Measurements from ENCODE around the gene C10orf71. TPM values are rescaled to one million over a fixed set of nuclear protein-coding genes. Genes with fewer than 3 reads are reported as not detected.

The C10orf71 gene
- total RNA-seq, 5 donors from 2014 or later (not counting 1 experiment from before 2014, with no cell fraction given): not detected

DNA sequence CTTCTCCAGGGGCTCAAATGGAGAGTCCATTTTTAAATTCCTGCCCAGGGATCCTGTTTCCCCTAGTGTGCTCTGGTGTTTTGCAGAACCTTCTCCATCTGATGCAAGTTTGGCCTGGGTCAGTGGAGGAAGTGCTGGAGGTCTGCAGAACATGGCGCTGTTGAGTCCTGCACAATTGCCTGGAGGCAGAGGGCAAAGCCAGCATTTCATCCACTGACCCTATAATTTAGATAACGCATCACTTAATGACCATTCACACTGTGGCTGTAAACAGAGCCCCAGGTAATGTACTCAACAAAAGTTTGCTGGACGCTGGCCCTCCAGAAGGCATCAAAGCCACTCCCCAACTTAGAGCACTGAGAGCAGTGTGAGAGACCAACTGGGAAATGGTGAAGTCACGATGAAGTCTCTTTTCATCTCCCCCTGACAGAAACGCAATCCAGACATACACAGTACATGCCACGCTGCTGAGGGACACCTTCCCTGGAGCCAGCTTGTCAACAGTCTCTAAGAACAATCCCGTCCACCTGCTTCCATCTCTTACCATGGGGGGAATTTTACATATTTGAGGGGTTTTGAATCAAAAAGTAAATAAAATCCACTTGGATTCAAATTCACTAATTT, 13.4 kb downstream of the C10orf71 start:
- Histone ChIP-seq H3K27me3 (replicated peaks in 1 of 2; ENCODE audit: control insufficient read depth in 2 of 2, extremely low read depth in 1 of 2, insufficient read depth in 2 of 2, low read length in 1 of 2) (no peaks in the 10 kb centered on the region), H3K4me1 (ENCODE audit: control insufficient read depth in 1 of 2, extremely low read depth in 1 of 2, insufficient read depth in 2 of 2, low read length in 2 of 2) (peaks cover 0 to 22% of the 10 kb centered on the region in 2 experiments), H3K36me3 (ENCODE audit: control insufficient read depth in 2 of 2, extremely low read depth in 1 of 2, insufficient read depth in 1 of 2, low read length in 1 of 2) (no peaks in the 10 kb centered on the region), H3K27ac (ENCODE audit: low read length) (no peak overlapping the region), H3K4me3 (ENCODE audit: control insufficient read depth in 1 of 2, extremely low read depth in 1 of 2, low read length in 1 of 2) (no peak overlapping the region), H3K9me3 (no peaks in the 10 kb centered on the region)
- Mint-ChIP-seq H3K4me1 (peaks cover 13 to 24% (median 21%) of the 10 kb centered on the region in 3 donors), H3K4me3 (no peak overlapping the region), H3K27me3 (peaks cover 0 to 1% of the 10 kb centered on the region in 2 donors), H3K36me3 (no peaks in the 10 kb centered on the region), H3K9me3 (peaks cover 0 to 5% (median 0%) of the 10 kb centered on the region in 3 donors), H3K27ac (no peak overlapping the region)
- CTCF ChIA-PET: no interaction called here
- no peak for DNase-seq
- POLR2A ChIA-PET: no interaction called here
- 97% methylated on average over 3 of the region's 7 CpGs for WGBS (ENCODE audit: insufficient coverage)
- ATAC-seq (replicated peaks in 1 of 4): no peak

DNA sequence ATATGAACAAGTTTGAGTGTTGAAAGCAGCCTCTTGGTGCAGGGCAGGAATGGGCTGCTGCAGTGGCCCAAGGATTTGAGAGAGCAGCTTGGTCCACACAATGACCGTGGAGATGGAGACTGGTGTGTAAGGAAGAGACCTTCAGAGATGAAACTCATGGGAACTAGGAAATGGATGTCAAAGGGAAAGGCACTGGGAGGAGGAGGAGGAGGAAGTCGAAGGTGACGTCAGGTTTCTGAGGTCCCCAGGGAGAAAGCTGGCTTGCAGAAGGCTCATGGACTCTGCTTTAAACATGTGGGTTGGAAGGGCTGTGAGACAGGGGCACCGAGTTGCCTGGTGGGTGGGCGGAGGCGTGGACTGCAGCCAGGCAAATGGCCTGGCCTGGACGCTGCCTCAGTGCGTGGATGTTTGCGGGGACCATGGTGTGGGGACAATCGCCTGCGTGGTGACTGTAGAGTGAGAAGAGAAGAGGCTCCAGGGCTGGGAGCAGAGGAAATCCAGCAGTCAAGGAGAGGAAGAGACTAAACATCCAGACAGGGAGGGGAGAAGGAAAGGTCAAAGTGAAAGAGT, 14.6 kb downstream of the C10orf71 start:
- Histone ChIP-seq H3K27ac (ENCODE audit: low read length) (no peak overlapping the region), H3K27me3 (replicated peaks in 1 of 2; ENCODE audit: control insufficient read depth in 2 of 2, extremely low read depth in 1 of 2, insufficient read depth in 2 of 2, low read length in 1 of 2) (no peaks in the 10 kb centered on the region), H3K9me3 (no peaks in the 10 kb centered on the region), H3K36me3 (ENCODE audit: control insufficient read depth in 2 of 2, extremely low read depth in 1 of 2, insufficient read depth in 1 of 2, low read length in 1 of 2) (no peaks in the 10 kb centered on the region), H3K4me3 (ENCODE audit: control insufficient read depth in 1 of 2, extremely low read depth in 1 of 2, low read length in 1 of 2) (no peak overlapping the region), H3K4me1 (ENCODE audit: control insufficient read depth in 1 of 2, extremely low read depth in 1 of 2, insufficient read depth in 2 of 2, low read length in 2 of 2) (peaks cover 0 to 22% of the 10 kb centered on the region in 2 experiments)
- CTCF ChIA-PET: no interaction called here
- DNase-seq: no peak
- Mint-ChIP-seq H3K36me3 (no peaks in the 10 kb centered on the region), H3K27me3 (peaks cover 0 to 1% of the 10 kb centered on the region in 2 donors), H3K4me3 (no peak overlapping the region), H3K4me1 (peaks cover 13 to 23% (median 21%) of the 10 kb centered on the region in 3 donors), H3K9me3 (peaks cover 0 to 5% (median 0%) of the 10 kb centered on the region in 3 donors), H3K27ac (no peak overlapping the region)
- POLR2A ChIA-PET: no interaction called here
- WGBS (ENCODE audit: insufficient coverage): 85% methylated on average over 10 of the region's 11 CpGs
- ATAC-seq (replicated peaks in 1 of 4): no peak

DNA sequence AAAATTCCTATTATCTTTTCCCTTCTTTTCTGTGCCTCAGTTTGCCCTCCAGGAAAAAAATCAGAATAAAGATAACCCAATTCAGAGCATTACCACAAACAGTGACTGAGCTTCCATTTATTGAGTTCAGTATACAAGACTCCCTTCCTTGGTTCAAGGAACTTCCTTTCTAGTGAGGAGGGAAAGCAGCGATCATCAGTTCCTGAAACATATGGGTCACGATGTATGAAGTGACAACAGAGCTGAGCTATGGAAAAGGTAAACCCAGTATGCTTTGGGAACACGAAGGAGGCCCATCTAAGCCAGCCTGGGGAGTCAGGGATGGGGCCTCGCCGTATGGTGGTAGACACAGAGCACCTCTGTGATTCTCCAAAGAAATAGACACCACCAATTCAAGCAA, 15.8 kb downstream of the C10orf71 start:
- ATAC-seq (replicated peaks in 1 of 4) (no peak), DNase-seq (no peak)
- peaks cover 0 to 11% of the 10 kb centered on the region in 2 experiments for H3K4me1 ChIP-seq (ENCODE audit: control insufficient read depth in 1 of 2, extremely low read depth in 1 of 2, insufficient read depth in 2 of 2, low read length in 2 of 2)
- peaks cover 7 to 11% (median 9%) of the 10 kb centered on the region in 3 donors for H3K4me1 Mint-ChIP-seq
- H3K27me3 ChIP-seq (replicated peaks in 1 of 2; ENCODE audit: control insufficient read depth in 2 of 2, extremely low read depth in 1 of 2, insufficient read depth in 2 of 2, low read length in 1 of 2): no peaks in the 10 kb centered on the region
- ChIA-PET CTCF (no interaction called here), POLR2A (no interaction called here)
- H3K9me3 ChIP-seq: no peaks in the 10 kb centered on the region
- H3K27me3 Mint-ChIP-seq: peaks cover 0 to 1% of the 10 kb centered on the region in 2 donors
- no peak overlapping the region for H3K27ac Mint-ChIP-seq
- H3K27ac ChIP-seq (ENCODE audit: low read length): no peak overlapping the region
- no peaks in the 10 kb centered on the region for H3K36me3 ChIP-seq (ENCODE audit: control insufficient read depth in 2 of 2, extremely low read depth in 1 of 2, insufficient read depth in 1 of 2, low read length in 1 of 2)
- H3K9me3 Mint-ChIP-seq: no peaks in the 10 kb centered on the region
- no peak overlapping the region for H3K4me3 Mint-ChIP-seq
- H3K36me3 Mint-ChIP-seq: no peaks in the 10 kb centered on the region
- no peak overlapping the region for H3K4me3 ChIP-seq (ENCODE audit: control insufficient read depth in 1 of 2, extremely low read depth in 1 of 2, low read length in 1 of 2)
- WGBS (ENCODE audit: insufficient coverage): no CpG with 5 or more reads among the region's 5 CpGs

DNA sequence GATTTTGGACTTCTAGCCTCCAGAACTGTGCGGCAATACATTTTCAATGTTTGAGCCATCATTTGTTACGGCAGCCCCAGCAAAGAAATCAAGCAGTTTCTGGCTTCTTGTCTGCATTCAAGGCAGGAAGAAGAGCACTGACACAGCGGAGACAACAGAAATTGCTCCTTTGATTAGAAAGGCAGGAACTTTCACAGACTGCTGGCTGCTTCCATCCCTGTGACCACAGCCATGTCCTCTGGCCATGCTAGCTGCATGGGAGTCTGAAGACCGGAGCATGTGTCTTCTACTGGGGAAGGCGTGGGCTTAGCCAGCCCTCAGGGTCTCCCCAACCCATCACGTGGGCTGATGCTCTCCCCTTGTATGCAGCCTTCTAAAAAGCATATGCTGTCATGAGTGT, 19.1 kb downstream of the C10orf71 start:
- Histone ChIP-seq H3K4me3 (ENCODE audit: control insufficient read depth in 1 of 2, extremely low read depth in 1 of 2, low read length in 1 of 2) (no peak overlapping the region), H3K27ac (ENCODE audit: low read length) (no peak overlapping the region), H3K4me1 (ENCODE audit: control insufficient read depth in 1 of 2, extremely low read depth in 1 of 2, insufficient read depth in 2 of 2, low read length in 2 of 2) (no peaks in the 10 kb centered on the region), H3K36me3 (ENCODE audit: control insufficient read depth in 2 of 2, extremely low read depth in 1 of 2, insufficient read depth in 1 of 2, low read length in 1 of 2) (no peaks in the 10 kb centered on the region), H3K27me3 (replicated peaks in 1 of 2; ENCODE audit: control insufficient read depth in 2 of 2, extremely low read depth in 1 of 2, insufficient read depth in 2 of 2, low read length in 1 of 2) (peaks cover 0 to 6% of the 10 kb centered on the region in 2 experiments), H3K9me3 (no peaks in the 10 kb centered on the region)
- Mint-ChIP-seq H3K9me3 (no peaks in the 10 kb centered on the region), H3K4me1 (no peaks in the 10 kb centered on the region), H3K36me3 (no peaks in the 10 kb centered on the region), H3K27me3 (peaks cover 0 to 1% of the 10 kb centered on the region in 2 donors), H3K4me3 (no peak overlapping the region), H3K27ac (no peak overlapping the region)
- no peak for ATAC-seq (replicated peaks in 1 of 4)
- ChIA-PET CTCF (no interaction called here), POLR2A (no interaction called here)
- DNase-seq: no peak
- WGBS (ENCODE audit: insufficient coverage): 93% methylated on average over 6 of the region's 6 CpGs

DNA sequence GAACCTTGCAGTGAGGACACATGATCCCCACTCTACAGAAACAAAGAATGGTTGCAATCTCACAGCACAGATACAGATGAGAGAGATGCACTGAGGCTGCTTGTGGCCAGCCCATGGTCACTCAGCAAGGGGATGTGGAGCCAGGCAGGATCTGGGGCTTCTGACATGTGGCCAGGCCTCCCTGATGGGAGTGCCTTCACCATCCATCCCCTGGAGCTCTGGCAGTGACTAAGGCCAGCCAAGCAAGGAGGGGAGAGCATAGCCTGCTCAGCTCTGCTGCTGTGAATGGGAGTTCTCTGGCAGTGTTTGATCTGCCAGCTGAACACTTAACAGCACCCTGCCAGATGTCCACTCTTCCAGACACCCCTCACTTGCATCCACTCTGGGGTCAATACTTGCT, 19.8 kb downstream of the C10orf71 start:
- no peaks in the 10 kb centered on the region for H3K36me3 Mint-ChIP-seq
- Histone ChIP-seq H3K27ac (ENCODE audit: low read length) (no peak overlapping the region), H3K27me3 (replicated peaks in 1 of 2; ENCODE audit: control insufficient read depth in 2 of 2, extremely low read depth in 1 of 2, insufficient read depth in 2 of 2, low read length in 1 of 2) (peaks cover 0 to 8% of the 10 kb centered on the region in 2 experiments), H3K9me3 (no peaks in the 10 kb centered on the region), H3K4me3 (ENCODE audit: control insufficient read depth in 1 of 2, extremely low read depth in 1 of 2, low read length in 1 of 2) (no peak overlapping the region), H3K4me1 (ENCODE audit: control insufficient read depth in 1 of 2, extremely low read depth in 1 of 2, insufficient read depth in 2 of 2, low read length in 2 of 2) (no peaks in the 10 kb centered on the region), H3K36me3 (ENCODE audit: control insufficient read depth in 2 of 2, extremely low read depth in 1 of 2, insufficient read depth in 1 of 2, low read length in 1 of 2) (no peaks in the 10 kb centered on the region)
- ChIA-PET POLR2A (no interaction called here), CTCF (no interaction called here)
- no peak overlapping the region for H3K27ac Mint-ChIP-seq
- H3K27me3 Mint-ChIP-seq: no peaks in the 10 kb centered on the region
- no peaks in the 10 kb centered on the region for H3K9me3 Mint-ChIP-seq
- ATAC-seq (replicated peaks in 1 of 4) (no peak), DNase-seq (no peak)
- H3K4me3 Mint-ChIP-seq: no peak overlapping the region
- H3K4me1 Mint-ChIP-seq: no peaks in the 10 kb centered on the region

DNA sequence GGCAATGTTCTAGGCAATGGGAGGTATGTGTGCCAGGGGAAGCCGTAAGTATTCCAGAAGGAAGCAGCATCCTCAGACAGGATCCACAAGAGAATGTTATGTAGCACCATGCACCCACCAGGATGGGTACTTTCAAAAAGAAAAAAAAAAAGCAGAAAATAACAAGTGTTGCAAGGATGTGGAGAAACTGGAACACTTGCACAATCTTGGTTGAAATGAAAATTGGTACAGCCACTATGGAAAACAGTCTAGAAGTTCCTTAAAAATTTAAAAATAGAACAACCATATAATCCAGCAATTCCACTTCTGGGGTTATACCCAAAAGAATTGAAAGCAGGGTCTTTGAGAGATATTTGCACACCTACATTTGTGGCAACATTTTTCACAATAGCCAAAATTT, 20.2 kb downstream of the C10orf71 start:
- DNase-seq: no peak
- CTCF ChIA-PET: no interaction called here
- Mint-ChIP-seq H3K4me1 (no peaks in the 10 kb centered on the region), H3K27me3 (no peaks in the 10 kb centered on the region), H3K27ac (no peak overlapping the region), H3K9me3 (no peaks in the 10 kb centered on the region), H3K36me3 (no peaks in the 10 kb centered on the region), H3K4me3 (no peak overlapping the region)
- WGBS (ENCODE audit: insufficient coverage): no CpG with 5 or more reads among the region's 1 CpG
- H3K27me3 ChIP-seq (replicated peaks in 1 of 2; ENCODE audit: control insufficient read depth in 2 of 2, extremely low read depth in 1 of 2, insufficient read depth in 2 of 2, low read length in 1 of 2): peaks cover 0 to 8% of the 10 kb centered on the region in 2 experiments
- H3K27ac ChIP-seq (ENCODE audit: low read length): no peak overlapping the region
- POLR2A ChIA-PET: no interaction called here
- no peak for ATAC-seq (replicated peaks in 1 of 4)
- no peaks in the 10 kb centered on the region for H3K36me3 ChIP-seq (ENCODE audit: control insufficient read depth in 2 of 2, extremely low read depth in 1 of 2, insufficient read depth in 1 of 2, low read length in 1 of 2)
- H3K4me1 ChIP-seq (ENCODE audit: control insufficient read depth in 1 of 2, extremely low read depth in 1 of 2, insufficient read depth in 2 of 2, low read length in 2 of 2): no peaks in the 10 kb centered on the region
- no peak overlapping the region for H3K4me3 ChIP-seq (ENCODE audit: control insufficient read depth in 1 of 2, extremely low read depth in 1 of 2, low read length in 1 of 2)
- H3K9me3 ChIP-seq: no peaks in the 10 kb centered on the region
